ENCODE measurements around the gene METTL26.

Gene METTL26

DNA sequence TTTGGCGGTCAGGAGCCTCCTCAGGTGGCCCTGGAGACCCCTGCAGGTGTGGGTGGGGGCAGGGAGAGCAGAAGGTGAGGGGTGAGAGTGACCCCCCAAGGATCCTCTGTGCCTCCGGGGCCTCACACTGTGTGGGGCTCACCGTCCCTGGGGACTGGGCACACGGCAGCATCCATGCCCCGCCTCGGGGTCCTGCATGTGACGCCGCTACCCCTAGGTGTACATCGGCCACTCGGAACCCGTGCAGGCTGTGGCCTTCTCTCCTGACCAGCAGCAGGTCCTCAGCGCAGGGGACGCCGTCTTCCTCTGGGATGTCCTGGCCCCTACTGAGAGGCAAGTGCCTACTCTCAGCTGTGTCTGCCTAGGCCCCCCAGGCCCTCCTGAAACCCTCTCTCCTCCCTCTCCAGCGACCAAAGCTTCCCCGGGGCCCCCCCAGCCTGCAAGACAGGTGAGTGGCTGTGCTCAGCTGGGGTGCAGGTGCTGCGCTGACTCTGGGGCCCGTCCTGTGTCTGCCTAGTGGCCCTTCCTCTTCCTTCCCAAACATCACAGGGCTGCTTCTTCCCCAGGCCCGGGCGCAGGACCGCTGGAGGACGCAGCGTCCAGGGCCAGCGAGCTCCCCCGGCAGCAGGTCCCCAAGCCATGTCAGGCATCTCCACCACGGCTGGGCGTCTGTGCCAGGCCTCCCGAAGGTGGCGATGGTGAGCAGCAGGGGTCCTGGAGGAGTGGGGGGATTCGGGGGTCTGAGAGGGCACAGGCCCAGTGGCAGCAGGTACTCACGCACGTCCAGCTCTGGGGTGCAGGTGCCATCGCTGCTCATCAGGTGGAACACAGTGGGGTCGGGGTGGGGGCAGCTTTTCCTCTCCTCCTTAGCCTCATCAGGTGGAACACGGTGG, 22.8 kb upstream of the METTL26 start:
- no peak for DNase-seq (ENCODE audit: low read depth)

DNA sequence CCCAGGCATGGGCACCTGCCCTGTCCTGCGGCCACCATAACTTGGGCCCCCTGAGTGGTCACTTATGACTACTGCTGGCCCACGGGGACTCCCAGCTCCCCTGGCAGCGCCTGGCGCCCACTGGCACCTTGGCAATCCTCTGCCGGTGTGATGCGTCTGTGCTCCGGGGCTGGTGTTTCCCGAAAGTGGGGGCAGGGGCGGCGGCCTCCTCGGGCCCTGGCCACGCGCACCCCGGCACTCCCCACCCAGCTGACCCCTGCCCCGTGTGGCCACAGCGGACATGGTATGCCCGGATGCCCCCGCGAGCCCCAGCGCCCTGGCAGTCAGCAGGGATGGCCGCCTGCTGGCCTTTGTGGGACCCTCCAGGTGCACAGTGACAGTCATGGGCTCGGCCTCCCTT, 21.4 kb upstream of the METTL26 start:
- DNase-seq (ENCODE audit: low read depth), result no peak

DNA sequence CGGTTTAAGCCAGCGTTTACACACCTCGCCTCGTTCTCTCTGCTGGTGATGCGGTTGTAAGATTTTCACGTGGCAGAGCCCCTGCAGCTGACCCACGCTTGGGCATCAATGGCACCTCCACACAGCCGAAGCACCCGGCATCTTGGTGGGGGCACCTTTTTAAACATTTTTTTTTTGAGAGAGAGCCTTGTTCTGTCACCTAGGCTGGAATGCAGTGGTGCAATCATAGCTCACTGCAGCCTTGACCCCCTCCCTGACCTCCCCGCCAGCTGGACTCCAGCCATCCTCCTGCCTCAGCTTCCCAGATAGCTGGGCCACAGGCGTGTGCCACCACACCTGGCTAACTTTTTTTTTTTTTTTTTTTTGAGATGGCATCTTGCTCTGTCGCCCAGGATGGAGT, 17.9 kb upstream of the METTL26 start:
- DNase-seq (ENCODE audit: low read depth), result no peak

DNA sequence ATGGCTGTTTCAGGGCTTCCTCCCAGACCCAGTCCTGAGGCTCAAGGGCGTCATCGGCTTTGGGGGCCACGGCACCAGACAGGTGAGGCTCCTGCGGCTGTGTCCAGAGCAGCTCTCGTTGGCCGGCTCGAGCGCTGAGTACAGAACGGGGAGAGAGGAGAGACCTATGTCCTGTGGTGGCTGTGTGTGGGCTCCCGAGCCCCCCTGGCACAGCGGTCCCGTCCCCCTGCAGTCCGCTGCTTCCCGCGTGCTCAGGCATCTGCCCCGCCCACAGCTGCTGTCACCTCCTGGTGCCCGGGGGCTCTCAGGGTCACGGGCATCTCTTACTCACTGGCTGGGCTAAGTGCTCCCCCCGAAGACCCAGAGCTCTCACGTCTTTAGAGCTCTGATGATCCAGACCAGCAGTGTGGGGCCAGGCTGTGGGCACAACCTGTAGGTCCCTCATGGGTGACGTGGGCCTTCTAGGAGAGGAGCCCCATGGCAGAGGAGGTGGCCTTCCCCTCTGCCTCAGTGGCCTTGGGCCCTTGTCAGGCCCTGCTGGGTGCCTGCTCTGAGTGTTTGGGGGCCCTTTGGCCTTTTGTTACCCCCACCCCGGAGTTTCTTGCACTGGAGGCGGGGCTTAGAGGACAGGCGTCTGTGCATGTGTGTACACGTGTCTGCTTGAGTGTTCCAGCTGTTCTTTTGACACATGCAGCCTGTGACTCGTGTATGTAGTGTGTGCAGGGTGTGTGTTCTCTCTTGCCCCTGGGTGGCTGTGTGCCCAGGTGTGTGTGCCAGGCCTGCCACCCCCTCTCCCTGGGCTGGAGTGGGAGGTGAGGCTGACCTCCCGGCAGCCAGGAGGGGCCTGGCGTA, 16.6 kb upstream of the METTL26 start:
- DNase-seq (ENCODE audit: low read depth), result no peak

DNA sequence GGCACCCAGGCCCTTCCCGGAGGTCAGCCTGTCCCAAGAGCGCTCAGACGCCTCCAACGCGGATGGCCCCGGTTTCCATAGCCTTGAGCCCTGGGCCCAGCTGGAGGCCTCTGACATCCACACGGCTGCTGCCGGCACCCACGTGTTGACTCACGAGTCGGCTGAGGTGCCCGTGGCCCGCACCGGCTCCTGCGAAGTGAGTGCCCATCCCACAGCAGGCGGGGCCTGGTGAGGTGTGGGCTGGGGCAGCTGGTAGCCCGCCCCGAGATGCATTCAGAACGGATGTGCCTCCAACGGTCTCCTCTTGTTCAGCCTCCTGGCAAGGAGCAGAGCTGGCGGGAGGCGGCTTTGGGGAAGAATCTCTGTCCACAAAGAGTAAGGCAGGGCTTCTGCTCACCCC, 15.7 kb upstream of the METTL26 start:
- no peak for DNase-seq (ENCODE audit: low read depth)

DNA sequence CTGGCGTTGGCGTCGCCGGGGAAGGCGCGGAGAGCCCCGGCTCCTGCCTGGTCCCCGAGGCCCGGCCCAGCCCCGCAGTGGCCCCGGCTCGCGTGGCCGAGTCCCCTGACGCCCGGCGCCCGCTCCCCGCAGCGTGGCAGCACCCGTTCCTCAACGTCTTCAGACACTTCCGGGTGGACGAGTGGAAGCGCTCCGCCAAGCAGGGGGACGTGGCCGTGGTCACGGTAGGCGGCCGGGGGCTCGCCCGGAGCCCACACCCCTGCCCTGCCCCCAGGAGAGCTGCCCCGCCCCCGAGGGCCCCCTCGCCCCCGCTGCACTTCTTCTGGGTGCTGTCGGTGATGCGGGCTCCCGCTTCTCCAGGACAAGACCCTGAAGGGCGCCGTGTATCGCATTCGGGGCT, 13.5 kb upstream of the METTL26 start:
- DNase-seq (ENCODE audit: low read depth), result no peak

DNA sequence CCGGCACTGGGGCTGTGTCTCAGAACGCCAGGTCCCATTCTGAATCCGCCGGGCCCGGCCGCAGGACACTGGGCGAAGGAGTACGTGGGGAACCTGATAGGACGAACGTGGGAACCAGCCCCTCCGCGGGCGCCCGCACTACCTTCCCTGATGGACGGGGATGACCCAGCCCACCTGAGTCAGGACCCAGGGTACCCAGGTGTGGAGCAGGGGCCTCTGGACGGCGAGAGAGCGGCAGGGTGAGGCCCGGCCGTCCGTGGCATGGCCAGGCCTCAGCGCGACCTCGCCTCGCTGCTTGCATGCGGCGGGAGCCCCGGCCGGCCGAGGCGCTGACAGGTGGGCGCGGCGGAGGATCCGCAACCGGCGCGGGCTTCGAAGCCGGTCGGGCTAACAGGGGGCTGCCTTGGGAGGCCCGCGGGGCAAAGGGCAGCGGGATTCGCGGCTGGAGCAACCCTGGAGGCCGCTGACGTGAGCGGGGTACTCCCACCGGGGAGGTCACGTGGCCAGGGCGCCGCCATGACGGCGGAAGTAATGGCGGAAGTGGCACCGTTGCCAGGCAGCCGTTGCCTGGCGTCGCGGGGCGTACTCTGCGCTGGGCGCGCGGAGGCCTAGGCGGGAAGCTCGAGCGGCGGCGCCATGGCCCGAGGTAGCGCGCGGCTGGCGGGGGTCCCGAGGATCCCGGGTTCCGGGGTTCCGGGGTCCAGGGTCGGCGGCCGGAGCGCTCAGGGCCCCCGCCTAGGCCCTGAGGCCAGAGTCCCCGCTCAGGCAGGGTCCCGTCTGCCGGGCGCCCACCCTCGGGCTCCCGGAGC, 12.9 kb upstream of the METTL26 start, which contains the start of gene WDR90:
TSS of gene WDR90 (plus strand) at position 585 of the 809 bp plus-strand sequence. CDS start at position 637, 52 bp downstream.
- no peak for DNase-seq (ENCODE audit: low read depth)

DNA sequence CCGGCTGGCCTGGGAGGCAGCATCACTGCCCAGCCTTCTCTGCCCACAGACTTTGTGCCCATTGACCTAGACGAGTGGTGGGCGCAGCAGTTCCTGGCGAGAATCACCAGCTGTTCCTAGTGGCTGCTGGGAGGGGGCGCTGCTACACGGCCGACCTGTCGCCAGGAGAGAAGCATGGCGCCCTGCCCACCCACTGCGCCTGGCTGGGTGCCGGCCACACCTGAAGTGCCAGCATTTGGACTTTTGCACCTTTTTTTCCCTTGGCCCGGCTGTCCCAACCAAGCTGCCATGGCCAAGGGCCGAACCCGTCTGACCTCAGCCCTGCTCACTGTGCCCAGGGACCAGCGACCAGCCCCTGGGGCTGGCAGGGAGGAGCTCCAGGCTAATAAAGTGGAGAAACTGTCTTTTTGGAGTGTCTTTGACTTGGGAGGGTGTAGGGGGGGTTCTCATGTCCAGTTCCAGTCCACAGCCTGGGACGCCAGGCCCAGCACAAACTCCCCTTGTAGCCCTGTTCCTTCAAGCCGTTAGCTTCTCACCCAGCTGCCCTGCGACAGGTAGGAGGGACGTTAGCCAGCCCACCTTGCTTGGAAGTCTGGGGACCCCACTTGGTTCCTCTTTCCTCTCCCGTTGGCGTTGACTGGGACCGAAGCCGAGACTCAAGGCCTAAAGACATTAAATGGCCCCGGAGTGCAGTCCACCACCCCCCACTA, 12.1 kb upstream of the METTL26 start:
- no peak for DNase-seq (ENCODE audit: low read depth)

DNA sequence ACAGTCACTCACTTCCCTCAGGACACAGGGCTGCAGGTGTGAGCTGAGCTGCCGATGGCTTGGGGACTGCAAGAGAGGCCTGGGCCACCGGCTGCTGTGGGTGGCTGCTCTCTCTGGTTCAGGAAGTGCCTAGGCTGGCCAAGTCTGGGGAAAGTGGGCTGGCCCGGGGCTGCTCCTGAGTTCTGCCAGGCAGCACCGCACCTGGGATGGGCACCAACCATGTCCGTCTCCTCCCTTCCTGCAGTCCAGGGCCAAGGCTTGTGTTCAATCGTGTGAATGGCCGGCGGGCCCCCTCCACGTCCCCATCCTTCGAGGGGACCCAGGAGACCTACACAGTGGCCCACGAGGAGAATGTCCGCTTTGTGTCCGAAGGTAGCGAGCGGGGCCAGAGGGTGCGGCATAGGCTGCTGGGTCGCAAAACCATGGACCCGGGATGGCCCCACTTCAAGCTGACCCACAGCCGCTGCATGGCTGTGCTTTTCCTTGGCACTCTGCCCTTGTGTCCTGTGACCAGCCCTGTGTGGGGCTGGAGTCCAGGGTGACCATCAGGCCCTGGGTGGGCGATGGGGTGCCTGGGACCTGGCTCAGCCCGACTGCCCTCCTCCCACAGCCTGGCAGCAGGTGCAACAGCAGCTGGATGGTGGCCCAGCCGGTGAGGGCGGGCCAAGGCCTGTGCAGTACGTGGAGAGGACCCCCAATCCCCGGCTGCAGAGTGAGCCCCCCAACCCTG, 11.2 kb upstream of the METTL26 start:
- no peak for DNase-seq (ENCODE audit: low read depth)

DNA sequence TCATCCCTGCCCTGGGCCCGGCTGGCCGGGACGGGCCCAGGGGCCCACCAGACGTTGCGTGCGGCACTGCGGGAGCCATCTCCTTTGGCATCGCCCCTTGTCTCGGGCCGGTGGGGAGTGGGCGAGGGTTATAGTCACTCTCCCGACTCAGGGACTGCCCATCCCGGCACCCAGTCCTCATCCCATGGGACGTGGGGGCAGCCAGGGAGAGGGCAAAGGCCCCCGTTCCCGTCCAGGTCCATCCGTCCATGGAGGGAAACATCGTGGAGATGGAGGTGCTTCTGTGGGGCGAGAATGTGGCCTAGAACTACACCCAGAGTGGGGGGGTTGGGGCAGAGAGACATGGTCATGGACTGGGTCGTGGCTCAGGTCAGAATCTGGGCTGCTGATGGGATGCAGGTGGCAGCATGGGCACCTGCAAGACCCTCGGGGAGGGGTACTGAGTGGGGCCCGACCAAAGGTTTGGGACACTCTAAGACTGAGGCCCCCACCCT, 10.6 kb upstream of the METTL26 start:
- DNase-seq (ENCODE audit: low read depth), result no peak

DNA sequence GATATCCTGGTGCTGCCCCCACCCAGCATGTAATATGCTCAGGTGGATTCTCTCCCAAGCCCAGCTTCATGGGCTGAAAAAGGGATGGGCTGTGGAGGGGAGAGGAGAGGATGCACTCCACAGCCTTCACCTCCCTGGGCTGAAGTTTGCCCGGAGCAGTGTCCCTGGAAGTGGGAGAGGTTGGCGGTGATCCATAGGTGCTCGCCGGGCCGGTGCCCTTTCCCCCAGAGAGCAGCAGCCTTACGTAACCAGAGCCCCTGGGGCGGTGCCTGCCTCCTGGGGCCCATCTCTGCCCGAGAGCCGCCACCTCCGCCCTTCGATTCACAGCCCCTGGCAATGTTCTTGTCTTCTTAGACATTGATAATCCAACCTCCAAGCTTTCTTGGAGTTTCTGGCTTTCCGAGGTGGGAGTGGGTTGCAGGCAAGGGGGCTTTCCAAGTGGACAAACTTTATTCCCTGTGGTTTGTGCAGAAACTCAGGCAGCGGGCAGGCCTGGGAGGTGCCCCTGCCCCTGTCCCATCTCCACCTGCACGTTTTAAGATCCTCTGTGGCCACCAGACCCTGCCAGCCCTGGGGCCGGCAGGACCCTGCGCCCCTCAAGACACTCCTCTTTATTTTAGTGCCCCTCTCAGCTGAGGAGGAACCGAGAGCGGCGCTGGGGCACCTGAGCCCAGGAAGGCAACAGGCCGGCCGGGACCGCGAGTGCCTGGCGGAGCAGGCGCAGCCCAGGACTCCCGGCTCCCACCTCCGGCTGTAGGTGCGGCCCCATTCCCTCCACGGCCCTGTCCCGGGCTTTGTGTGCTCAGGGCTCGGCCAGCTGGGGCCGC, 10.0 kb upstream of the METTL26 start:
- no peak for DNase-seq (ENCODE audit: low read depth)

DNA sequence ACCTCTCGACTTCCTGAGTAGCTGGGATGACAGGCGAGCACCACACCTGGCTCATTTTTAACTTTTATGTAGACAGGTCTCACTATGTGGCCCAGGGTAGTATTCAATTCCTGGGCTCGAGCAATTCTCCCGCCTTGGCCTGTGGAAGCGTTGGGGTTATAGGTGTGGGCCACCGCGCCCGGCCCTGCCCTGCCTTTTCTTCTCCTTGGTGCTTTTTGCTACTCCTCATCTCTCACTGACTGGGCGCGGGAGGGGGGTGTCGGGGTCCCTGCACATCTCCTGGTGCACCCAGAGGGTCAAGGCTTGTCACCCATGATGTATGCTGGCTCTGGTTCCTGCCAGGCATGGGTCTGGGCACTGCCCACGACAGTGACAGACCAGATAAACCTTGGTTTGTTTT, 8.5 kb upstream of the METTL26 start:
- no peak for DNase-seq (ENCODE audit: low read depth)

DNA sequence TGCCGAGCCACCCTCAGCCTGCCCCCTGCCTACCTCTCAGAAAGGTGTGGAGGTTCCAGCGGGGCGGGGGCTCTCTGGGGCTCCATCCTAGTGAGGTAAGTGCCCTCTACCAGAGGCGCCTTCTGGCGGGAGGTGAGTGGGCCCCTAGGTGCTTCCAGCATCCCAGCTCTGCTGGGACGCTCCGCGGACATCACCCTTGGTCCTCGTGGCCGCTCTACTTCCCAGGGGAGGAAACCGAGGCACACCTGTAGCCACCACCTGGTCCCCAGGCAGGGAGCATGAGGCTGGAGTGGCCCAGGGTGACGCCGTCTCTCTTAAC, 6.9 kb upstream of the METTL26 start:
- no peak for DNase-seq (ENCODE audit: low read depth)

DNA sequence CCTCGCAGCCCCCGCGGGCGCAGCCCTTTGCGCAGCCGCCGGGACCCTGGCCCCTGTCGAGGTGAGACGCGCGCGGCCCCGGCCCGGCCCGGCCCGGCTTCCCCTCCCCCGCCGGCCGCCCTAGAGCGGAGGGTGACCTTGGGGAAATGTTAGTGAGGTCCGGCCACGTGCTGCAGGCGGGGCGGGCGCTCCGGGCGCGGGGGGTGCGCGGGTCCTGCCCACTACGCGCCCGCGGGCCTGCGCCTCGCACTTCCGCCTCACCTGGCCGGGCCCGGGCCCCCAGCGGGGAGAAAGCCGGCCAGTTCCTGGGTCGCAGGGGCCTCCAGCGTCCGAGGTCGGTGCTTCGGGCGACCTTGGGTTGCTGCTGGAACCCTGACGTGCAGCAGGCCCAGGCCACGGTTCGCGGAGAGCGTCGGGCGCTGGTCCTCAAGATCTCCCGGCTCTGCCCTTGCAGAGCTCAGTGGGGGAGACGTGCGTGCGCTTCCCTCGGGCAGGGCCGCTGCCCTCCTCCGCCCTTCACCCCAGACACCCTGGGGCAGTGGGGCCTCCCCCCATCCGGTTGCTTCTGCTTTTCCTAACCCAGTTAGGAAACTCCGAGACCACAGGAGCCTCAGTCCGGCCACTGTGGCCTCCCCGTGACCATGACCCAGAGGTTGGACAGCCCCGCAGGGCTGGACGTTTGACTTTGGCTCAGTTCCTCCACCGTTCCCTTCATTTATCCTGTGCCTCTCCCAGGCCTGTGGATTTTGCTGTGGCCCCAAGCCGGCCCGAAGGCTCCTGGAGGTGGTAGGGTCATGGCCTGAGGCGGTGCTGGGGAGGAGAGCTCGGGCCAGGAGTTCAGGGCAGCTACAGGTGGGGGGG, 6.3 kb upstream of the METTL26 start:
- no peak for DNase-seq (ENCODE audit: low read depth)

DNA sequence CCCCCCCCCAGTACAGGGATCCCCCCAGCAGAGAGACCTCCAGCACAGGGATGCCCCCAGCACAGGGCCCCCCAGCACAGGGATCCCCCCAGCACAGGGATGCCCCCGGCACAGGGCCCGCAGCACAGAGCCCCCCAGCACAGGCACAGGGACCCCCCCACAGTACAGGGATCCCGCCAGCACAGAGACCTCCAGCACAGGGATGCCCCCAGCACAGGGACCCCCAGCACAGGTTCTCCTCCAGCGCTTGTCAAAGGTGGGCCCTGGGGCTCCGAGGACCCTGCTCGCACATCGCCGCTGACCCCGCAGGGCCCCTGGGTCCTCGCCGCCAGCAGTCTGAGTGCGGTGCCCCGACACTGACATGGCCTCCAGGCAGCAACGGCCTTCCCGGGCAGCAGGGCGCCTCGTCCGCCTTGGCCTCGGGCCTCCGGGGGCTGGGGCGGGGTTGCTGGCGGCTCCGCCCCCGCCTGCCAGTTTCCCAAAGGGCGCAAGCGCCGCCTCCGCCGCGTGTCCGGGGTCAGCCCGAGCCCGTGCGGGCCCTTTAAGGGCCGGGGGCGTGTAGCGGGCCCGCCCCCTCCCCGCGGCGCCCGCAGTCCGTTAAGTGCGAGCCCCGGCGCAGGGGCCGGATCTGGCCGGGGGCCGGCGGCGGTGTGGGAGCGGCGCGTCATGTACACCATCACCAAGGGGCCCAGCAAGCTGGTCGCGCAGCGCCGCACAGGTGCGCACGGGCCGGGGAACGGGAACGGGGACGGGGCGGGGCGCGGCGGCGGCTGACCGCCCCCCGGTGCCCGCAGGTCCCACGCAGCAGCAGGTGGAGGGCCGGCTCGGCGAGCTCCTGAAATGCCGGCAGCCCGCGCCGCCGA, 5.5 kb upstream of the METTL26 start, which contains the start of gene MCRIP2:
TSS of gene MCRIP2 (plus strand) at position 503 of the 863 bp plus-strand sequence. CDS start at position 667, 164 bp downstream.
- DNase-seq (ENCODE audit: low read depth), result no peak

DNA sequence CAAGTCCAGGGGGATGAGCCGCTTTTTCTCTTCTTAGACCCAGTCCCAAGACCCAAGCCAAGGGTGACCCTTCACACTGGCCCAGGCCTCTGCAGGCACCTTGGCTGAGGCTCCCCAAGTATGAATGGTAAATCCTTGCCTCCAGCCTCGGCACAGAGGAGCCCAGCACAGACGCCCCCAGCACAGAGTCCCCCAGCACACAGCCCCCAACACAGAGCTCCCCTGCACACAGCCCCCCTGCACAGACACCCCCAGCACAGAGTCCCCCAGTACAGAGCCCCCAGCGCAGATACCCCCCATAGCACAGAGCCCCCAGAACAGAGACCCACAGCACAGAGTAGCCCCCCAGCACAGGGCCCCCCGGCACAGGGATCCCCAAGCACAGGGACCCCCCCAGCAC, 4.5 kb upstream of the METTL26 start:
- DNase-seq (ENCODE audit: low read depth), result no peak

DNA sequence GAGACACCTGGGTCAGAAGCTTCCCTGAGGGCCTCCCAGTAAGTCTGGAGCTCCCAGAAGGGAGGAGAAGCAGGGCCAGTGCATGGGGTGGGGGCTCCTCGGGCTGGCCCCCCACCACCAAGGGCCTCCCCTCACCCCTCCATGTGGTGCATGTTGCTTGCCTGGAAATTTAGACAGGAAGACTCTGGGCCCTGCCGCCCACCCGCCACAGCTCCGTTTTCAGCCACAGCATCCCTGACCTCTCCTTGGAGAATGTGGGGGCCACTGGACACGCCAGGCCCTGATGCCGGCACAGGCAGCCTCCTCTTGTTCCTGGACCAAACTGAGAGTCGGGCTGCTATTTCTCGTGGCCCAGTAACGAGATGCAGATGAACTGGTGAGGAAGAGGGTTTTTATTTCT, 2.7 kb upstream of the METTL26 start:
- no peak for DNase-seq (ENCODE audit: low read depth)

DNA sequence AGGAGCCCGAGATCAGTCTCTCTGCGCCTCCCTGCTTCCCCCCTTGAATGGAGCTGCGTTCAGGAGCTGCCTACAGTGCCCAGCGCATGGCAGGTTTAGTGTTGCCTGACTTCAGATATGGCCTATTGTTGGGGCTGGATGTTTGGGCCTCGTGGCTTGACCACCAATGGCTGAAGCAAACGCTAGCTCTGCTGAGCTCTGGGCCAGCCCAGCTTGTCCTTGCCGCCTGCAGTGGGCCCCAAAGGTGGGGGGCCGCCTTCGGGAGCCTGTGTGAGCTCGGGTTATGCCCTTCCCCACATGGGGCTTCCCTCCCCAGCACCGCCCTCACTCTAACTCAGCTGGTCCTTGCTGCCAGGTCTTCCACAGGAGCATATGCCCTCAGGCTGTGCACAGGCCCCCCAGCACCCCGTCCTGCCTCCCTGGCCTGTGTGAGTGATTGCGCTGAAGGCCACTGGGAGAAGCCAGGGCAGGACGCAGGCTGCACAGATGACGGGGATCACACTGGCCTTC, 2.0 kb upstream of the METTL26 start:
- DNase-seq (ENCODE audit: low read depth), result no peak
